A549 treated with dexamethasone at 1 μM for 4 hours (cell line): ENCODE results near the gene KRT76. TPM values are rescaled to one million over a fixed set of nuclear protein-coding genes. Genes with fewer than 3 reads are reported as not detected.

Experiments
- total RNA-seq: library from RNA; stranded (reverse); fragments of 200-300 nt; extraction: Qiagen RNA extraction; gene quantifications from 5 replicates; pipeline ENCODE4 v1.2.3, GENCODE V29; 2022

KRT76 gene
- total RNA-seq = not detected in 5 replicates

DNA sequence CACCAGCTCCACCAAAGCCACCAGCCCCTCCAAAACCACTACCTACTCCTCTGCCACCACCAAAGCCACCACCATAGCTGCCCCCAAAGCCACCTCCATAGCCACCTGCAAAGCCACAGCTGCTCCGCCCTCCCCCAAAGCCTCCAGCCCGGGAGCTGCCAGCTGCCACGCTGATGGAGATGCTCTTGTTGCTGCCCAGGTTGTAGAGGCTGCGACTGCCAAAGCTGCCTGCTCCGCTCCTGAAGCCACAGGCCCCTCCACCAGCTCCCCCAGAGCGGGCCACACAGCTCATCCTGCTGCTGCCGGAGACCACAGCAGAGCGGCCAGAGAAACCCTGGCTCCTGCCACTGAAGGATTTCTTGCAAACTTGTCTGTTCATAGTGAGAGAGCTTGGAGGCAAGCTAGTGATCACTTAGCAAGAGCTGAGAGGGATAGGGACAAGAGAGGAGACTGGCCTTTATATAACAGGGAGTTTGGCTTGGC, at the start of gene KRT76:
KRT76 (minus strand) TSS at position 433 of the 483 bp plus-strand sequence; CDS start at position 379, 54 bp downstream.

DNA sequence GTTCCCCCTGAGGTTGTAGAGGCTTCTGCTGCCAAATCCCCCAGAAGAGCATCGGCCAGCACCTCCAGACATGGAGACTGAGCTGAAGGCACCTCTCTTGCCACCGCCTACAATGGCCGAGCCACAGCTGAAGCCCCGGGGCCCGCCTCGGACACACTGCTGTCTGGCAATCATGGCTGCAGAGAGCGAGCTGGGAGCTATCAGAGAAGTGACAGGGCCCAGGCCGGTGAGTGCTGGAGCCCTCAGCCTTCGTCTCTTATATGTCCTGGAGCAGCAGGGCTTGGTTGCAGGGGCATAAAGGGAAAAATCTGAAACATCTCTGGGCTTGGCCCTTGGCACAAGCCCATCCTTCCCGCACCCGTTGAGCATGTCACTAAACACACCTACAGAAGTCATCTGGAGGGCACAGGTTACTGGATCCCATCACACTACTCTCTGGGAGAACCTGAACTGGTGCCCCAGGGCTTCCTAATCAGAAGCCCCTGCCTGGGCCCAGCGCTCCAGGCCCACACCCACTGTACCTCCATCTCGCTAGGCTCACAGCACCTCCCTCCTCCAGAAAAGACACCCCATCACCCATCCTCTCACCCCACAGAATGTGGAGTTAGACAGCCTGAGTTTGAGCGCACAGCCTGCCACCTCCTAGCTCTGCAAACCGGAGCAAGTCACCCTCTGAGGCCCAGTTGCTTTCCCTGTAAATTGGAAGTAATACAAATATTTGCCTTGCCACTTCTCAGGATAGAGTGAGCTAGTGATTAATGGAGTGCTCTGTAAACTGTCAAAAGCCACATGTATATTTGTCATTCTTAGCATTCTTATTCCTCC, 37.0 kb upstream of the KRT76 start, which contains the start of gene KRT4:
KRT4 (minus strand) TSS at position 232 of the 825 bp plus-strand sequence; CDS start at position 174, 58 bp downstream.

DNA sequence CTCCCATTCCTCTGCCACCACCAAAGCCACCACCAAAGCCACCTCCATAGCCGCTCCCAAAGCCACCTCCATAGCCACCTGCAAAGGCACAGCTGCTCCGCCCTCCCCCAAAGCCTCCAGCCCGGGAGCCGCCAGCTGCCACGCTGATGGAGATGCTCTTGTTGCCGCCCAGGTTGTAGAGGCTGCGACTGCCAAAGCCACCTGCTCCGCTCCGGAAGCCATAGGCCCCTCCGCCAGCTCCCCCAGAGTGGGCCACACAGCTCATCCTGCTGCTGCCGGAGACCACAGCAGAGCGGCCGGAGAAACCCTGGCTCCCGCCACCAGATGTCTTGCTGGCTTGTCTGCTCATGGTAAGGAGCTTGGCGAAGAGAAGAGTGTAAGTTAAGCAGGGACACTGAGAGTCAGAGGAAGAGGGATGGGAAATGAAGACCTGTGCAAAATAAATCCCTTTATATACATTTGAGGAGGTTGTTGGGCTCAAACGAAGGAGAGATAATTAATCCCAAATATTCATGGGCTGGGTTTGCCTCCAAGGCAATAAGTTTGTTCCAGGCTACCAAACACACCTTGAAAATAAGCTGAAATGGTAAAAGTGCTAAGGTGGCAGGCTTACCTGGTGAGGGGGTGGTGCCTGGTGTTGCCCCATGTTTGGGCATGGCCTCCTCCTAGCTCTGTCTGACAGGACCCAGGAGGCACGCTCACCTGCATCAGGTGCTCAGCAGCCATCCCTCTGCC, 18.7 kb upstream of the KRT76 start, which contains the start of gene KRT3:
KRT3 (minus strand) TSS at position 424 of the 735 bp plus-strand sequence; CDS start at position 349, 75 bp downstream.

Other genes starting within 250 kb of the KRT76 start
- 0.06 TPM in 1 of 5 replicates, not detected in the others for gene KRT71, start 224.2 kb downstream of the KRT76 start, total RNA-seq
- not detected in 5 replicates for gene KRT74, start 203.5 kb downstream of the KRT76 start, total RNA-seq
- not detected in 5 replicates for gene KRT72, start 175.9 kb downstream of the KRT76 start, total RNA-seq
- gene KRT73, start 158.8 kb downstream of the KRT76 start, total RNA-seq = not detected in 5 replicates
- gene KRT2, start 125.1 kb downstream of the KRT76 start, total RNA-seq = not detected in 5 replicates
- not detected in 5 replicates for gene KRT1, start 96.9 kb downstream of the KRT76 start, total RNA-seq
- gene KRT77, start 73.8 kb downstream of the KRT76 start, total RNA-seq = not detected in 5 replicates
- gene KRT3, start 18.8 kb upstream of the KRT76 start, total RNA-seq = 0.05 to 0.06 TPM (median 0.05 TPM) in 3 of 5 replicates, not detected in the others
- 2.1 to 3.7 TPM (median 3.0 TPM) in 5 replicates for gene KRT4, start 36.8 kb upstream of the KRT76 start, total RNA-seq
- 0.06 to 0.17 TPM (median 0.06 TPM) in 3 of 5 replicates, not detected in the others for gene KRT79, start 57.0 kb upstream of the KRT76 start, total RNA-seq
- 0.12 to 0.36 TPM (median 0.19 TPM) in 4 of 5 replicates, not detected in the other for gene KRT78, start 71.6 kb upstream of the KRT76 start, total RNA-seq
- gene KRT8, start 127.7 kb upstream of the KRT76 start, total RNA-seq = 4,375 to 5,591 TPM (median 5,356 TPM) in 5 replicates
- 3,225 to 3,786 TPM (median 3,735 TPM) in 5 replicates for gene KRT18, start 171.8 kb upstream of the KRT76 start, total RNA-seq
- gene EIF4B, start 229.1 kb upstream of the KRT76 start, total RNA-seq = 281 to 365 TPM (median 350 TPM) in 5 replicates